H1 (cell line): ENCODE measurements around the gene CHRDL1. TPM values are rescaled to one million over a fixed set of nuclear protein-coding genes. Genes with fewer than 3 reads are reported as not detected.

Source experiments
- SIX5 ChIP-seq: IDR thresholded peaks from 2 replicates; pipeline ENCODE4 v1.6.1; 2011; ENCODE audit warnings: mild to moderate bottlenecking, low read depth, low read length
- polyA plus RNA-seq, 7 experiments: library from polyadenylated mRNA; depleted of rRNA in 3 of 7; stranded (reverse) in 5 of 7; unstranded in 2 of 7; fragments of >200 nt in 5 of 7; fragments of 200-250 nt in 2 of 7; gene quantifications; 1 replicate in 5 of 7; 2 replicates in 1 of 7; 4 replicates in 1 of 7; pipeline versions ENCODE4 v1.2.1 to v1.2.3, GENCODE V29; 2011 to 2013; ENCODE audit warnings: missing spikeins in 2 of 7, mixed read lengths in 2 of 7
- total RNA-seq: library from RNA; stranded (reverse); fragmentation: NEBNext Ultra II Directional; extraction: Animal tissue kit (Norgen Biotek cat#: 25700); gene quantifications from 2 replicates; pipeline ENCODE4 v1.2.1, GENCODE V29; 2021
- TF ChIP-seq, protein P1 (sequence below): IDR thresholded peaks from 2 replicates; pipeline ENCODE4 v1.6.1; 2012; ENCODE audit warnings: low read length, inconsistent platforms

Gene CHRDL1
- total and polyA plus RNA-seq, 2 of the 8 experiments (the other 6 are each of a cell fraction or from before 2014, with no cell fraction given): 5.6 to 15.6 TPM

DNA sequence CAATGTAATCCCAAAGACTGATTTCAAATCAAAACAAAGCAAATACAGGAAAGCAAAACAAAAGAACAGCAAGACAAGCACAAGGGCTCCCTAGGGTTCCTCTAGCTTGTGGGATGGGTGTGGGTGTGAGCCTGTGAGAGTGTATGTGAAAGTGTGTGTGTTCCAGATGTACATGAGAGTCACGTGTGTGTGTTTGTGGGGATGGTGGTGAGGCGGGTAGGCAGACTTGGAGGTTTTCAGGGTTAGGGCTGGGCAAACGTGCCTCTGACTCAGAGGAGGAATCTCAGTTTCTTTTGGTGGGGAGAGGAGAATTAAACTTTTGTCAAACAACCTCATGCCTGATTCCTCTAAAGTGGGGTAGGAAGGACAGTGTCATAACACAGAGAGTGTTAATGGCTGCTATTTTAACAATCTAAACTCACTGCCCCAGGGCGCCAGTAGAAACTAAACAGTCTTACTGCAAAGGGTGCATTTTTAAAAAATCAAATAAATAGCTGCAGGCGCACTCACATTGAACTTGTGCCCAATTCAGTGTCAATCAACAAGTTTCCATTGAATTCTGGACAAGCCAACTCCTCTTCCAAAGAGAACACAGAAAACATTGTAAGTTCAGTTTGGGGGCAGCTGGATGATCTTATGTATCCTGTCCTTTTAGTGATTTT is 51.8 kb downstream of the CHRDL1 start (continued):
- TF ChIP-seq, protein P1, sequence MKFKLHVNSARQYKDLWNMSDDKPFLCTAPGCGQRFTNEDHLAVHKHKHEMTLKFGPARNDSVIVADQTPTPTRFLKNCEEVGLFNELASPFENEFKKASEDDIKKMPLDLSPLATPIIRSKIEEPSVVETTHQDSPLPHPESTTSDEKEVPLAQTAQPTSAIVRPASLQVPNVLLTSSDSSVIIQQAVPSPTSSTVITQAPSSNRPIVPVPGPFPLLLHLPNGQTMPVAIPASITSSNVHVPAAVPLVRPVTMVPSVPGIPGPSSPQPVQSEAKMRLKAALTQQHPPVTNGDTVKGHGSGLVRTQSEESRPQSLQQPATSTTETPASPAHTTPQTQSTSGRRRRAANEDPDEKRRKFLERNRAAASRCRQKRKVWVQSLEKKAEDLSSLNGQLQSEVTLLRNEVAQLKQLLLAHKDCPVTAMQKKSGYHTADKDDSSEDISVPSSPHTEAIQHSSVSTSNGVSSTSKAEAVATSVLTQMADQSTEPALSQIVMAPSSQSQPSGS: no peak
- TF ChIP-seq SIX5: no peak
